HepG2 (cell line): ENCODE measurements around the gene TP73. TPM values are rescaled to one million over a fixed set of nuclear protein-coding genes. Genes with fewer than 3 reads are reported as not detected.

Experiments
- ARNT ChIP-seq: fragments of 450-650 bp; IDR thresholded peaks from 2 replicates; pipeline ENCODE4 v1.6.1; 2017
- ATF4 ChIP-seq, 2 experiments: fragments of 450-650 bp in 1 of 2; sonication (generic) in 1 of 2; formaldehyde crosslinking; IDR thresholded peaks; 2 replicates each; pipeline versions ENCODE4 v1.5.0 to v1.8.0; 2020 to 2022; ENCODE audit warnings: mild to moderate bottlenecking in 1 of 2, missing genetic modification reagents in 1 of 2
- CC2D1A ChIP-seq: sonication (generic); formaldehyde crosslinking; IDR thresholded peaks from 2 replicates; pipeline ENCODE4 v1.8.1; 2023; ENCODE audit warnings: mild to moderate bottlenecking, missing genetic modification reagents
- EP300 ChIP-seq, 3 experiments: sonication (generic) in 1 of 3; formaldehyde crosslinking in 1 of 3; IDR thresholded peaks; 2 replicates each; pipeline versions ENCODE4 v1.5.1 to v1.6.1; 2011 to 2020; ENCODE audit warnings: low read depth in 2 of 3, low read length in 2 of 3, borderline replicate concordance in 1 of 3, improper control_type of control experiment in 1 of 3, mild to moderate bottlenecking in 1 of 3, missing genetic modification reagents in 1 of 3, moderate library complexity in 1 of 3
- FOXO4 ChIP-seq: sonication (generic); formaldehyde crosslinking; conservative IDR thresholded peaks from 2 replicates; pipeline ENCODE4 v1.8.1; 2023; ENCODE audit warnings: missing genetic modification reagents
- KLF15 ChIP-seq: sonication (generic); formaldehyde crosslinking; IDR thresholded peaks from 2 replicates; pipeline ENCODE4 v1.8.1; 2023; ENCODE audit warnings: borderline replicate concordance, mild to moderate bottlenecking, inconsistent platforms, missing genetic modification reagents, mixed read lengths
- KLF9 ChIP-seq: IDR thresholded peaks from 2 replicates; pipeline ENCODE4 v1.6.1; 2016; ENCODE audit warnings: low read depth
- LCORL ChIP-seq, 2 experiments: fragments of 450-650 bp in 1 of 2; sonication (generic) in 1 of 2; formaldehyde crosslinking in 1 of 2; IDR thresholded peaks; 2 replicates each; pipeline versions ENCODE4 v1.5.0 to v1.6.1; 2017 to 2020; ENCODE audit warnings: antibody characterized with exemption in 1 of 2, missing genetic modification reagents in 1 of 2
- TBX3 ChIP-seq: fragments of 450-650 bp; IDR thresholded peaks from 2 replicates; pipeline ENCODE4 v1.6.1; 2017; ENCODE audit warnings: antibody characterized with exemption, mild to moderate bottlenecking, inconsistent platforms, borderline replicate concordance
- THYN1 ChIP-seq: sonication (generic); formaldehyde crosslinking; IDR thresholded peaks from 2 replicates; pipeline ENCODE4 v1.8.1; 2023; ENCODE audit warnings: low read depth, mild to moderate bottlenecking, moderate library complexity, missing genetic modification reagents, borderline replicate concordance
- ZMYM2 ChIP-seq: sonication (generic); formaldehyde crosslinking; IDR thresholded peaks from 2 replicates; pipeline ENCODE4 v1.8.0; 2022; ENCODE audit warnings: mild to moderate bottlenecking, missing genetic modification reagents
- ZNF460 ChIP-seq: sonication (generic); formaldehyde crosslinking; IDR thresholded peaks from 2 replicates; pipeline ENCODE4 v1.5.1; 2020; ENCODE audit warnings: missing genetic modification reagents, mild to moderate bottlenecking, borderline replicate concordance
- ZNF609 ChIP-seq: sonication (generic); formaldehyde crosslinking; IDR thresholded peaks from 2 replicates; pipeline ENCODE4 v1.4.0; 2020; ENCODE audit warnings: mild to moderate bottlenecking, missing genetic modification reagents, borderline replicate concordance
- ZNF687 ChIP-seq: sonication (generic); formaldehyde crosslinking; IDR thresholded peaks from 2 replicates; pipeline ENCODE4 v1.5.1; 2020; ENCODE audit warnings: mild to moderate bottlenecking, missing genetic modification reagents, moderate library complexity
- ZNF768 ChIP-seq: sonication (generic); formaldehyde crosslinking; IDR thresholded peaks from 2 replicates; pipeline ENCODE4 v1.4.0; 2020; ENCODE audit warnings: missing genetic modification reagents
- polyA plus RNA-seq, 8 experiments: library from polyadenylated mRNA; depleted of rRNA in 3 of 8; stranded (reverse) in 7 of 8; unstranded in 1 of 8; fragments of >200 nt; fragmentation: Illumina TruSeq in 4 of 8; extraction: Trizol in 4 of 8; gene quantifications; 2 replicates each; pipeline versions ENCODE4 v1.2.1 to v1.2.3, GENCODE V29; 2011 to 2016; ENCODE audit warnings: low read depth in 4 of 8, missing spikeins in 1 of 8, mixed read lengths in 1 of 8; ENCODE audit not compliant: insufficient read depth in 1 of 8
- total RNA-seq, 5 experiments: library from RNA; depleted of rRNA; stranded (reverse); fragments of >200 nt; fragmentation: Illumina TruSeq; extraction: Trizol; gene quantifications; 2 replicates each; pipeline ENCODE4 v1.2.3, GENCODE V29; 2016; ENCODE audit warnings: low read depth in 1 of 5

The TP73 gene
- total and polyA plus RNA-seq, 2 of the 13 experiments (the other 11 are each of a cell fraction or from before 2014, with no cell fraction given) = 0.49 to 1.1 TPM

GRCh38 chr1:3668585-3669300 is 16.4 kb downstream of the TP73 start (continued):
- peak; percentile 40; a peak in 2 of 4 replicates for TF ChIP-seq EP300 (IDR thresholded peaks at IDR 0.05; ENCODE audit: low read depth in 2 of 2, low read length in 2 of 2)
- peak; percentile 14; the same call in 1 of the 2 replicates for TF ChIP-seq EP300 (CRISPR knock-in tag; IDR thresholded peaks at IDR 0.05; ENCODE audit: borderline replicate concordance)
- no peak for TF ChIP-seq THYN1 (CRISPR knock-in tag)
- TF ChIP-seq FOXO4 (CRISPR knock-in tag) = no peak
- TF ChIP-seq ATF4 (CRISPR knock-in tag; IDR thresholded peaks at IDR 0.05) = peak in 1 of 2 experiments; percentile 25; a peak in 1 of 4 replicates
- no peak for TF ChIP-seq ZNF460 (CRISPR knock-in tag)
- TF ChIP-seq ZNF609 (CRISPR knock-in tag) = peak; percentile 51; the same call in 1 of the 2 replicates
- TF ChIP-seq KLF15 (CRISPR knock-in tag) = no peak
- no peak for TF ChIP-seq CC2D1A (CRISPR knock-in tag)
- no peak for TF ChIP-seq LCORL (IDR thresholded peaks at IDR 0.05)
- peak; percentile 71 for TF ChIP-seq LCORL (CRISPR knock-in tag; IDR thresholded peaks at IDR 0.05)
- TF ChIP-seq ZMYM2 (CRISPR knock-in tag) = no peak
- TF ChIP-seq TBX3 = no peak; the same call in 1 of the 2 replicates
- peak; percentile 96 for TF ChIP-seq ZNF687 (CRISPR knock-in tag)
- peak; percentile 49; the same call in 1 of the 2 replicates for TF ChIP-seq ZNF768 (CRISPR knock-in tag)
- TF ChIP-seq ARNT = no peak
- no peak for TF ChIP-seq KLF9
